HG03342 (cell line): Measurements from ENCODE around the gene RGS7.
"Not testable (repeated sequence)": the region's sequence is repeated elsewhere in the genome, so short reads cannot be mapped to it uniquely, and the experiment has no call there.

ENCODE experiments used
- ATAC-seq: cut with Tn5 transposase; IDR thresholded peaks from one replicate; pipeline ENCODE4 v1.9.1; 2021; ENCODE audit warnings: mild to moderate bottlenecking, moderate library complexity; ENCODE audit not compliant: unreplicated experiment

RGS7 gene

GRCh38 chr1:240803151-240803550, 553.9 kb downstream of the RGS7 start:
- no peak for ATAC-seq

- no peak for ATAC-seq
Measured at GRCh38 chr1:240802271-240802670, 554.7 kb downstream of the RGS7 start.

- ATAC-seq: no peak
Measured at GRCh38 chr1:240801442-240801841, 555.6 kb downstream of the RGS7 start.

- ATAC-seq: no peak
Measured at GRCh38 chr1:240800291-240800690, 556.7 kb downstream of the RGS7 start.

- ATAC-seq: no peak
Measured at GRCh38 chr1:240797050-240797449, 560.0 kb downstream of the RGS7 start.

- peak; percentile 93 for ATAC-seq
Measured at GRCh38 chr1:240794046-240794843, 562.8 kb downstream of the RGS7 start.

GRCh38 chr1:240792915-240793529, 564.0 kb downstream of the RGS7 start:
- no peak for ATAC-seq

- no peak for ATAC-seq
Measured at GRCh38 chr1:240790856-240791255, 566.1 kb downstream of the RGS7 start.

GRCh38 chr1:240786880-240787279, 570.1 kb downstream of the RGS7 start:
- no peak for ATAC-seq

GRCh38 chr1:240784776-240785175, 572.2 kb downstream of the RGS7 start:
- ATAC-seq: no peak

GRCh38 chr1:240783728-240784137, 573.3 kb downstream of the RGS7 start:
- ATAC-seq: not testable (repeated sequence)

- no peak for ATAC-seq
Measured at GRCh38 chr1:240776237-240776636, 580.8 kb downstream of the RGS7 start.

GRCh38 chr1:240772131-240772530, 584.9 kb downstream of the RGS7 start:
- ATAC-seq: no peak

GRCh38 chr1:240771450-240771849, 585.6 kb downstream of the RGS7 start:
- no peak for ATAC-seq

GRCh38 chr1:240768979-240769378, 588.0 kb downstream of the RGS7 start:
- ATAC-seq: no peak

GRCh38 chr1:240766831-240767230, 590.2 kb downstream of the RGS7 start:
- no peak for ATAC-seq

- ATAC-seq: no peak
Measured at GRCh38 chr1:240765732-240766363, 591.2 kb downstream of the RGS7 start.

GRCh38 chr1:240763771-240764170, 593.2 kb downstream of the RGS7 start:
- ATAC-seq: no peak

- not testable (repeated sequence) for ATAC-seq
Measured at GRCh38 chr1:240763095-240763494, 593.9 kb downstream of the RGS7 start.

GRCh38 chr1:240762471-240762987, 594.5 kb downstream of the RGS7 start:
- not testable (repeated sequence) for ATAC-seq

- ATAC-seq: not testable (repeated sequence)
Measured at GRCh38 chr1:240758777-240759176, 598.2 kb downstream of the RGS7 start.

- no peak for ATAC-seq
Measured at GRCh38 chr1:240758296-240758695, 598.7 kb downstream of the RGS7 start.
